Stimulated activated CD8-positive, alpha-beta memory T cell treated with anti-CD3 and anti-CD28 coated beads, Interleukin-15, amount 100 ng/mL, for 4 hours (primary cell): ENCODE results near the gene DOHH.

ENCODE experiments used
- DNase-seq, 2 donors: peaks; one replicate each; pipeline ENCODE4 v3.0.0-alpha.2; 2020; ENCODE audit warnings: low read depth in 2 of 2

DOHH gene

DNA sequence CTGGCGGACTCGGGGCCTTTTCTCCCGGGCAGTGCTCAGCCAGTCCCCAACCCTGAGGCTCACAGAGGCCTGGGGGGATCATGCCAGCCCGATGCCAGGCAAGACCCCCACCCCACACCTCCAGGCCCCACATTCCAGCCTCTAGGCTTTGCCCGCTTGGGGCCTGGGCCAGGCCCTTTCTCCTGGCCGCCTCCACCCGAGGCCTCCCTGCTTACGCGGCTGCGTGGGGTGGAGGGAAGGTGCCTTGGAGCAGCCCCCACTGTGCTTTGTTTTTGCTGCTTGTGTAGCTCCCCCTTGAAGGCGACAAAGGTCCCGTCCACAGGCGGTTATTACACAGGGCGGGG, 58.5 kb downstream of the DOHH start:
- DNase-seq = no peak

- no peak for DNase-seq
Measured at GRCh38 chr19:3441089-3441985, 59.1 kb downstream of the DOHH start.
